Hematopoietic multipotent progenitor cell treated with erythropoietin and hydrocortisone succinate and interleukin-3 and kit ligand, for 15 days (in vitro differentiated cells): Measurements from ENCODE around the gene PHOX2B.
"Not testable (repeated sequence)": the region's sequence is repeated elsewhere in the genome, so short reads cannot be mapped to it uniquely, and the experiment has no call there.

Experiments
- DNase-seq: peaks from one replicate; pipeline ENCODE4 v3.0.0-alpha.2; 2015; ENCODE audit warnings: low spot score

PHOX2B gene

GRCh38 chr4:41711654-41712053, 36.9 kb downstream of the PHOX2B start:
- not testable (repeated sequence) for DNase-seq

- no peak for DNase-seq
Measured at GRCh38 chr4:41709844-41710481, 38.6 kb downstream of the PHOX2B start.

DNA sequence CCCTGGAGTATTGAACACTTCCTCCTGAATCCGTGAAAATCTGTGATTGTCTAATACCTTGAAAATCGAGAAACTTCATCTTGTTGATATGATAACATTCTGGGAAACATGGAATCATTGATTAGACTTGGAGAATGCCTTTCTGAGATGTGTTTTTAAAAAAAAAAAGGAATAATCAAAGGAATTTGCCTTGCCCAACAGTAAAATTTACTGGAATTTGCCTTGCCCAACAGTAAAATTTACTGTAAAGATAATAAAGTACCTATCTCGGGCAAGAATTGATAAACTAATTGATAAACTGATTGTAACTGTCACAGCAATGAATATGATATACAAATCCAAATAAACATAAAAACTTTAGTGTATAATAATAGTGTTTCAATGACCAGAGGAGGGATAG, 44.7 kb downstream of the PHOX2B start:
- DNase-seq, result no peak

DNA sequence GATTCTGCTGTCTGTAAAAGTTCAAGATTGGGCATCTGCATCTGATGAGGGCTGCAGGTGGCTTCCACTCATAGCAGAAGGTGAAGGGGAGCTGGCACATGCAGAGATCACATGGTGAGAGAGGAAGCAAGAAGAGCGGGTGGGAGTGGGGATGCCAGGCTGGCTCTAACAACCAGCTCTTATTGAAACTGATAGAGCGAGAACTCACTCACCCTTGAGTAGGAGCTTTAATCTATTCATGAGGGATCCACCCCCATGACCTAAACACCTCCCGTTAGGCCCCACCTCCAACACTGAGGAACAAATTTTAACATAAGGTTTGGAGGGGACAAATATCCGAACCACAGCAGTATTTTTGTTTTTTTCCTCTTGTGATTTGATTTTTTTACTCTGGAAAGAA, 45.8 kb downstream of the PHOX2B start:
- no peak for DNase-seq

- DNase-seq, result no peak
Measured at GRCh38 chr4:41701983-41702382, 46.5 kb downstream of the PHOX2B start.

GRCh38 chr4:41696763-41697162, 51.8 kb downstream of the PHOX2B start:
- no peak for DNase-seq

DNA sequence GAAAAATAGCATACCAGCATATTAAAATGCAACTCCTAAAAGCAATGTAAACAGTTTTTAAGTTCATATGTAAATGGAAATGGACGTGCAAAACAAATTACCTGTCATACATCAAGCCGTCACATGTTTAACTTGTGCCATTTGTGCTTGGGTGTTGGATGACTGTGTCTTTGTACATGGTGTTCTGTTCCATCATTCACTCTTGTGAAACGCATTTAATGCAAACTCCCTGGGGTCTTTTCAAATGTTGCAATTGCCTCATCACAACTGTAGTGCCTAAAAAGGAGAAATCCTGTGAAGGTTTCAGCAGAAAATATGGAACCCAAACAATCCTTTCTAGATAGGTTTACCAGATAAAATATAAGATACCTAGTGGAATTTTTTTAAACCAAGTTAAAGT, 52.4 kb downstream of the PHOX2B start:
- no peak for DNase-seq
